WTC11 (cell line): ENCODE data around the gene MTHFD1L. TPM values are rescaled to one million over a fixed set of nuclear protein-coding genes. Genes with fewer than 3 reads are reported as not detected.
A peak's percentile ranks its signal among the peaks of the same experiment; 100 is the strongest.

Experiments used
- ATAC-seq: fragments of 200-7000 bp; cut with Tn5 transposase; 2 replicates; pipeline ENCODE4 v1.10.0; 2021; ENCODE audit warnings: mild to moderate bottlenecking, moderate library complexity
- CTCF ChIA-PET: fragments of 300-600 bp; sonication (Branson Sonifier 250); formaldehyde crosslinking; loops from one replicate; lab custom pipeline; 2021; ENCODE audit warnings: antibody characterized with exemption; lab: Charles Lee
- POLR2A ChIA-PET: fragments of 350-600 bp; sonication (Branson Sonifier 250); formaldehyde crosslinking; loops from one replicate; lab custom pipeline; 2021; ENCODE audit warnings: antibody characterized with exemption; lab: Charles Lee
- DNase-seq: peaks from one replicate; pipeline ENCODE4 v3.0.0; 2021; ENCODE audit warnings: low spot score
- H3K27ac Mint-ChIP-seq: 2 replicates; pipeline ENCODE4 v1.8.0; 2021; ENCODE audit warnings: mixed read lengths
- H3K27me3 Mint-ChIP-seq: 2 replicates; pipeline ENCODE4 v1.8.0; 2021; ENCODE audit warnings: low read depth, mild to moderate bottlenecking, moderate library complexity, mixed read lengths
- H3K36me3 Mint-ChIP-seq: 2 replicates; pipeline ENCODE4 v1.8.0; 2021; ENCODE audit warnings: mixed read lengths
- H3K4me1 Mint-ChIP-seq: 2 replicates; pipeline ENCODE4 v1.8.0; 2022; ENCODE audit warnings: mixed read lengths
- H3K4me3 Mint-ChIP-seq: 2 replicates; pipeline ENCODE4 v1.8.0; 2021; ENCODE audit warnings: mild to moderate bottlenecking, moderate library complexity, mixed read lengths
- H3K9me3 Mint-ChIP-seq: 2 replicates; pipeline ENCODE4 v1.8.0; 2021; ENCODE audit warnings: mixed read lengths
- AR ChIP-seq: fragments of 250-450 bp; sonication (Bioruptor Pico); IDR thresholded peaks from 2 replicates; pipeline ENCODE4 v1.9.0; 2021; ENCODE audit warnings: mild to moderate bottlenecking
- CTCF ChIP-seq: fragments of 200-600 bp; IDR thresholded peaks from 2 replicates; pipeline ENCODE4 v1.8.0; 2022; ENCODE audit warnings: antibody characterized with exemption
- ETV6 ChIP-seq: sonication (generic); formaldehyde crosslinking; IDR thresholded peaks from 2 replicates; pipeline ENCODE4 v1.8.1; 2022; ENCODE audit warnings: mild to moderate bottlenecking, missing genetic modification reagents
- FOXK1 ChIP-seq: sonication (generic); formaldehyde crosslinking; IDR thresholded peaks from 2 replicates; pipeline ENCODE4 v1.8.0; 2022; ENCODE audit warnings: mild to moderate bottlenecking, moderate library complexity, missing genetic modification reagents
- FOXP4 ChIP-seq: sonication (generic); formaldehyde crosslinking; IDR thresholded peaks from 2 replicates; pipeline ENCODE4 v1.8.0; 2022; ENCODE audit warnings: mild to moderate bottlenecking, missing genetic modification reagents
- NFYB ChIP-seq: sonication (generic); formaldehyde crosslinking; conservative IDR thresholded peaks from 2 replicates; pipeline ENCODE4 v1.8.0; 2022; ENCODE audit warnings: low read depth, missing genetic modification reagents
- NR3C1 ChIP-seq: sonication (generic); formaldehyde crosslinking; conservative IDR thresholded peaks from 2 replicates; pipeline ENCODE4 v1.8.1; 2023; ENCODE audit warnings: low read depth, mild to moderate bottlenecking, missing genetic modification reagents
- OVOL2 ChIP-seq: fragments of 250-450 bp; sonication (Bioruptor Pico); IDR thresholded peaks from 2 replicates; pipeline ENCODE4 v1.9.0; 2021; ENCODE audit warnings: mild to moderate bottlenecking, borderline replicate concordance
- PREB ChIP-seq: sonication (generic); formaldehyde crosslinking; IDR thresholded peaks from 2 replicates; pipeline ENCODE4 v1.8.1; 2022; ENCODE audit warnings: mild to moderate bottlenecking, missing genetic modification reagents, moderate library complexity, borderline replicate concordance
- PRRX2 ChIP-seq: fragments of 250-450 bp; sonication (Bioruptor Pico); IDR thresholded peaks from 2 replicates; pipeline ENCODE4 v1.8.0; 2021; ENCODE audit warnings: mild to moderate bottlenecking
- SMAD4 ChIP-seq: sonication (generic); formaldehyde crosslinking; IDR thresholded peaks from 2 replicates; pipeline ENCODE4 v1.8.0; 2022; ENCODE audit warnings: mild to moderate bottlenecking, missing genetic modification reagents
- TEAD1 ChIP-seq: sonication (generic); formaldehyde crosslinking; IDR thresholded peaks from 2 replicates; pipeline ENCODE4 v1.8.0; 2022; ENCODE audit warnings: mild to moderate bottlenecking, missing genetic modification reagents
- ZNF138 ChIP-seq: sonication (generic); formaldehyde crosslinking; conservative IDR thresholded peaks from 2 replicates; pipeline ENCODE4 v1.8.1; 2022; ENCODE audit warnings: mild to moderate bottlenecking, moderate library complexity, missing genetic modification reagents
- ZNF317 ChIP-seq: sonication (generic); formaldehyde crosslinking; IDR thresholded peaks from 2 replicates; pipeline ENCODE4 v1.8.1; 2023; ENCODE audit warnings: low read depth, mild to moderate bottlenecking, moderate library complexity, missing genetic modification reagents, borderline replicate concordance
- ZNF532 ChIP-seq: fragments of 250-450 bp; sonication (Bioruptor Pico); IDR thresholded peaks from 2 replicates; pipeline ENCODE4 v1.9.0; 2021; ENCODE audit warnings: mild to moderate bottlenecking, borderline replicate concordance
- total RNA-seq: library from RNA; stranded (reverse); gene quantifications from 3 replicates; pipeline ENCODE4 v1.2.3, GENCODE V29; 2021

The MTHFD1L gene
- total RNA-seq, 1 experiment from 2014 or later = 104 TPM

GRCh38 chr6:151007922-151008321 lies 142.4 kb downstream of the MTHFD1L start:
- POLR2A ChIA-PET = no interaction called here
- Mint-ChIP-seq H3K4me1 (peaks cover 49% of the 10 kb centered on the region), H3K27ac (no peak overlapping the region; the same call in 1 of the 2 replicates), H3K4me3 (no peak overlapping the region), H3K9me3 (no peaks in the 10 kb centered on the region), H3K36me3 (peaks cover 13% of the 10 kb centered on the region), H3K27me3 (no peaks in the 10 kb centered on the region)
- ATAC-seq (no peak), DNase-seq (no peak)
- TF ChIP-seq ZNF317 (CRISPR knock-in tag) (no peak), SMAD4 (no peak), ZNF532 (CRISPR knock-in tag) (no peak)
- CTCF ChIA-PET = interaction anchor here (2.2 to 3.1 kb wide), 2 partner anchors 116 to 316 kb away, joined by 14 to 17 read pairs; no protein-coding TSS in a partner anchor

GRCh38 chr6:151008425-151008824 lies 142.9 kb downstream of the MTHFD1L start:
- H3K36me3 Mint-ChIP-seq = peaks cover 13% of the 10 kb centered on the region
- DNase-seq (no peak), ATAC-seq (no peak)
- TF ChIP-seq NR3C1 (CRISPR knock-in tag) (no peak), PREB (CRISPR knock-in tag) (no peak), ZNF138 (CRISPR knock-in tag) (no peak), CTCF (no peak)
- POLR2A ChIA-PET = no interaction called here
- H3K4me1 Mint-ChIP-seq = peaks cover 47% of the 10 kb centered on the region
- CTCF ChIA-PET = interaction anchor here (1.4 to 3.1 kb wide), 3 partner anchors 117 to 326 kb away, joined by 8 to 17 read pairs (median 14); no protein-coding TSS in a partner anchor
- H3K27me3 Mint-ChIP-seq = no peaks in the 10 kb centered on the region
- no peak overlapping the region for H3K4me3 Mint-ChIP-seq
- H3K27ac Mint-ChIP-seq = peak overlapping the region; percentile 24
- H3K9me3 Mint-ChIP-seq = no peaks in the 10 kb centered on the region

GRCh38 chr6:151009576-151009975 lies 144.1 kb downstream of the MTHFD1L start:
- Mint-ChIP-seq H3K27me3 (no peaks in the 10 kb centered on the region), H3K27ac (peak overlapping the region; percentile 82), H3K9me3 (no peaks in the 10 kb centered on the region), H3K4me3 (peak overlapping the region; percentile 33), H3K36me3 (peaks cover 16% of the 10 kb centered on the region), H3K4me1 (peaks cover 41% of the 10 kb centered on the region)
- 0 out of 2 replicates have a peak, but pooled peaks have one; percentile 25 for TF ChIP-seq TEAD1
- no peak for TF ChIP-seq OVOL2 (CRISPR knock-in tag)
- TF ChIP-seq NFYB (CRISPR knock-in tag) = no peak
- TF ChIP-seq AR (CRISPR knock-in tag) = no peak
- TF ChIP-seq FOXP4 = peak; percentile 64; the same call in 1 of the 2 replicates
- TF ChIP-seq PRRX2 = no peak
- peak; percentile 52; the same call in 1 of the 2 replicates for TF ChIP-seq FOXK1 (CRISPR knock-in tag)
- TF ChIP-seq ZNF138 (CRISPR knock-in tag) = no peak
- no peak for TF ChIP-seq ETV6 (CRISPR knock-in tag)
- DNase-seq (peak; percentile 27), ATAC-seq (peak; percentile 80)
- CTCF ChIA-PET = interaction anchor here (0.9 to 3.1 kb wide), 7 partner anchors 81 to 397 kb away, joined by 3 to 17 read pairs (median 5); no protein-coding TSS in a partner anchor
- POLR2A ChIA-PET = no interaction called here
